GM23248 (cell line): Measurements from ENCODE around the gene IFT74. TPM values are rescaled to one million over a fixed set of nuclear protein-coding genes. Genes with fewer than 3 reads are reported as not detected.

Source experiments
- DNase-seq: peaks from one replicate; pipeline ENCODE4 v3.0.0-alpha.2; 2015
- H2AFZ ChIP-seq: fragments of 200-600 bp; sonication (generic); 2 replicates; pipeline ENCODE4 v1.6.1; 2016; ENCODE audit warnings: antibody characterized with exemption
- H3F3A ChIP-seq: fragments of 200-600 bp; sonication (generic); 2 replicates; pipeline ENCODE4 v1.6.1; 2016; ENCODE audit warnings: mild to moderate bottlenecking, antibody characterized with exemption, mixed run types; ENCODE audit not compliant: insufficient read depth
- H3K27ac ChIP-seq: fragments of 200-600 bp; sonication (generic); 2 replicates; pipeline ENCODE4 v1.5.1; 2016; ENCODE audit warnings: mild to moderate bottlenecking
- H3K27me3 ChIP-seq: fragments of 200-600 bp; sonication (generic); replicated peaks from 2 replicates; pipeline ENCODE4 v1.6.1; 2016; ENCODE audit warnings: mild to moderate bottlenecking; ENCODE audit not compliant: insufficient read depth
- H3K36me3 ChIP-seq: fragments of 200-600 bp; sonication (generic); 2 replicates; pipeline ENCODE4 v1.6.1; 2016; ENCODE audit warnings: low read depth, mild to moderate bottlenecking
- H3K4me1 ChIP-seq: fragments of 200-600 bp; sonication (generic); 2 replicates; pipeline ENCODE4 v1.6.1; 2016; ENCODE audit warnings: mild to moderate bottlenecking; ENCODE audit not compliant: insufficient read depth
- H3K4me2 ChIP-seq: fragments of 200-600 bp; sonication (generic); one replicate; pipeline ENCODE4 v1.6.1; 2016; ENCODE audit warnings: mild to moderate bottlenecking; ENCODE audit not compliant: unreplicated experiment
- H3K4me3 ChIP-seq: fragments of 200-600 bp; sonication (generic); 2 replicates; pipeline ENCODE4 v1.5.1; 2016; ENCODE audit warnings: mild to moderate bottlenecking
- H3K79me2 ChIP-seq: fragments of 200-600 bp; sonication (generic); 2 replicates; pipeline ENCODE4 v1.6.1; 2016; ENCODE audit warnings: mild to moderate bottlenecking; ENCODE audit not compliant: insufficient read depth
- H3K9ac ChIP-seq: fragments of 200-600 bp; sonication (generic); 2 replicates; pipeline ENCODE4 v1.6.1; 2016; ENCODE audit warnings: mild to moderate bottlenecking
- H3K9me2 ChIP-seq: fragments of 200-600 bp; sonication (generic); 2 replicates; pipeline ENCODE4 v1.6.1; 2016; ENCODE audit warnings: mixed run types, mild to moderate bottlenecking, moderate library complexity; ENCODE audit not compliant: insufficient read depth
- H3K9me3 ChIP-seq: fragments of 200-600 bp; sonication (generic); one replicate; pipeline ENCODE4 v1.6.1; 2017; ENCODE audit warnings: low read depth
- H4K20me1 ChIP-seq: fragments of 200-600 bp; sonication (generic); 2 replicates; pipeline ENCODE4 v1.6.0; 2016; ENCODE audit not compliant: insufficient read depth
- EZH2 ChIP-seq: fragments of 200-600 bp; sonication (generic); IDR thresholded peaks from 2 replicates; pipeline ENCODE4 v1.6.1; 2018; ENCODE audit warnings: antibody characterized with exemption, mild to moderate bottlenecking; ENCODE audit not compliant: insufficient read depth, poor library complexity, severe bottlenecking
- EZH2phosphoT487 ChIP-seq: fragments of 200-600 bp; sonication (generic); IDR thresholded peaks from 2 replicates; pipeline ENCODE4 v1.6.1; 2018; ENCODE audit warnings: antibody characterized with exemption, moderate library complexity, mild to moderate bottlenecking, low read depth; ENCODE audit not compliant: insufficient read depth
- WGBS, 2 experiments: methylation state at CpG; one replicate each; pipeline ENCODE4 v1.1.6; 2015 to 2017; ENCODE audit warnings: low lambda C conversion rate in 2 of 2, low coverage in 1 of 2; ENCODE audit errors: missing lambda C conversion rate in 2 of 2; 5-methylcytosine and 5-hydroxymethylcytosine counted together
- in situ Hi-C: fragments of 300-500 bp; cut with MboI; formaldehyde crosslinking; loops from 2 replicates; pipeline ENCODE4 v1.15.0; 2020
- polyA plus RNA-seq: library from polyadenylated mRNA; unstranded; fragments of >200 nt; fragmentation: Nextera tagmentation; extraction: Ambion mirVana; gene quantifications from 2 replicates; pipeline ENCODE4 v1.2.1, GENCODE V29; 2016
- total RNA-seq: library from RNA; depleted of rRNA; stranded (reverse); fragments of >200 nt; shearing (Covaris generic); gene quantifications from 2 replicates; pipeline ENCODE4 v1.2.3, GENCODE V29; 2014

IFT74 gene
- total and polyA plus RNA-seq, 2 experiments from 2014 or later, result 10.1 to 20.9 TPM

GRCh38 chr9:27073841-27074728 is 117.9 kb downstream of the IFT74 start:
- H3K4me2 ChIP-seq, result no peak overlapping the region
- in situ Hi-C loops, result no loop called here
- H3K36me3 ChIP-seq, result no peaks in the 10 kb centered on the region
- no peaks in the 10 kb centered on the region for H3K9me3 ChIP-seq
- no peaks in the 10 kb centered on the region for H3F3A ChIP-seq
- no peaks in the 10 kb centered on the region for H4K20me1 ChIP-seq
- no peaks in the 10 kb centered on the region for H3K9me2 ChIP-seq
- DNase-seq, result peak; percentile 8
- no peaks in the 10 kb centered on the region for H3K4me1 ChIP-seq
- no peak overlapping the region for H3K27ac ChIP-seq
- no peaks in the 10 kb centered on the region for H3K27me3 ChIP-seq
- TF ChIP-seq EZH2 (no peak), EZH2phosphoT487 (no peak)
- no peak overlapping the region for H2AFZ ChIP-seq
- 70 to 71% methylated on average over 4 of the region's 4 CpGs for WGBS, 2 experiments
- no peaks in the 10 kb centered on the region for H3K79me2 ChIP-seq
- H3K4me3 ChIP-seq, result no peak overlapping the region
- H3K9ac ChIP-seq, result no peak overlapping the region

GRCh38 chr9:27078685-27079084 is 122.5 kb downstream of the IFT74 start:
- 100% methylated on average over 1 of the region's 1 CpG for WGBS, 2 experiments
- no peak for TF ChIP-seq EZH2phosphoT487
- no peak for TF ChIP-seq EZH2
- Histone ChIP-seq H3K27me3 (no peaks in the 10 kb centered on the region), H2AFZ (no peak overlapping the region), H3K9ac (no peak overlapping the region), H3F3A (no peaks in the 10 kb centered on the region), H3K27ac (no peak overlapping the region), H3K9me3 (no peaks in the 10 kb centered on the region), H3K4me3 (no peak overlapping the region), H3K36me3 (no peaks in the 10 kb centered on the region), H4K20me1 (no peaks in the 10 kb centered on the region), H3K9me2 (no peaks in the 10 kb centered on the region), H3K4me1 (no peaks in the 10 kb centered on the region), H3K79me2 (no peaks in the 10 kb centered on the region), H3K4me2 (no peak overlapping the region)
- no peak for DNase-seq
- in situ Hi-C loops, result no loop called here

- H3K4me2 ChIP-seq, result no peak overlapping the region
Observed at GRCh38 chr9:27085456-27085855, 129.2 kb downstream of the IFT74 start.

GRCh38 chr9:27086818-27087680 is 130.8 kb downstream of the IFT74 start:
- peak overlapping the region; percentile 54 for H3K9ac ChIP-seq
- 55 to 56% methylated on average over 11 of the region's 11 CpGs for whole genome bisulfite sequencing, 2 experiments
- H3K36me3 ChIP-seq, result no peaks in the 10 kb centered on the region
- no peaks in the 10 kb centered on the region for H3K79me2 ChIP-seq
- H3K4me1 ChIP-seq, result peaks cover 48% of the 10 kb centered on the region
- DNase-seq, result peak; percentile 70
- peak overlapping the region; percentile 56 for H2AFZ ChIP-seq
- TF ChIP-seq EZH2phosphoT487, result no peak
- H3F3A ChIP-seq, result peaks cover 38% of the 10 kb centered on the region
- H3K27me3 ChIP-seq, result no peaks in the 10 kb centered on the region
- no peaks in the 10 kb centered on the region for H4K20me1 ChIP-seq
- H3K9me2 ChIP-seq, result no peaks in the 10 kb centered on the region
- no peaks in the 10 kb centered on the region for H3K9me3 ChIP-seq
- H3K4me3 ChIP-seq, result peak overlapping the region; percentile 18; the same call in 1 of the 2 replicates
- peak overlapping the region; percentile 37 for H3K4me2 ChIP-seq
- peak overlapping the region; percentile 82 for H3K27ac ChIP-seq
- in situ Hi-C loops, result no loop called here

More at GRCh38 chr9:27085456-27085855, 129.2 kb downstream of the IFT74 start:
- DNase-seq, result no peak
- no peaks in the 10 kb centered on the region for H3K9me2 ChIP-seq
- no peak overlapping the region for H3K9ac ChIP-seq
- H3F3A ChIP-seq, result peaks cover 38% of the 10 kb centered on the region
- no peak overlapping the region for H3K4me3 ChIP-seq
- H4K20me1 ChIP-seq, result no peaks in the 10 kb centered on the region
- no peaks in the 10 kb centered on the region for H3K36me3 ChIP-seq
- in situ Hi-C loops, result no loop called here
- no peaks in the 10 kb centered on the region for H3K27me3 ChIP-seq
- H3K27ac ChIP-seq, result no peak overlapping the region
- TF ChIP-seq EZH2phosphoT487, result no peak
- TF ChIP-seq EZH2, result no peak
- H3K9me3 ChIP-seq, result no peaks in the 10 kb centered on the region
- no peak overlapping the region for H2AFZ ChIP-seq
- H3K79me2 ChIP-seq, result no peaks in the 10 kb centered on the region
- 82 to 85% methylated on average over 5 of the region's 5 CpGs for whole genome bisulfite sequencing, 2 experiments
- peaks cover 42% of the 10 kb centered on the region for H3K4me1 ChIP-seq
